Measurements from ENCODE around the gene ZDHHC15.
"Not testable (repeated sequence)": the region's sequence is repeated elsewhere in the genome, so short reads cannot be mapped to it uniquely, and the experiment has no call there.

The ZDHHC15 gene, protein sequence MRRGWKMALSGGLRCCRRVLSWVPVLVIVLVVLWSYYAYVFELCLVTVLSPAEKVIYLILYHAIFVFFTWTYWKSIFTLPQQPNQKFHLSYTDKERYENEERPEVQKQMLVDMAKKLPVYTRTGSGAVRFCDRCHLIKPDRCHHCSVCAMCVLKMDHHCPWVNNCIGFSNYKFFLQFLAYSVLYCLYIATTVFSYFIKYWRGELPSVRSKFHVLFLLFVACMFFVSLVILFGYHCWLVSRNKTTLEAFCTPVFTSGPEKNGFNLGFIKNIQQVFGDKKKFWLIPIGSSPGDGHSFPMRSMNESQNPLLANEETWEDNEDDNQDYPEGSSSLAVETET

GRCh38 chrX:75522565-75523431, at the start of gene ZDHHC15:
Gene ZDHHC15, minus strand, starts transcription at chrX:75523037. Its CDS starts 13 bp downstream, at chrX:75523024.
- DNase-seq (ENCODE audit: low read depth) = peak; percentile 25

GRCh38 chrX:75560544-75560943, 37.7 kb upstream of the ZDHHC15 start:
- not testable (repeated sequence) for DNase-seq (ENCODE audit: low read depth)

DNA sequence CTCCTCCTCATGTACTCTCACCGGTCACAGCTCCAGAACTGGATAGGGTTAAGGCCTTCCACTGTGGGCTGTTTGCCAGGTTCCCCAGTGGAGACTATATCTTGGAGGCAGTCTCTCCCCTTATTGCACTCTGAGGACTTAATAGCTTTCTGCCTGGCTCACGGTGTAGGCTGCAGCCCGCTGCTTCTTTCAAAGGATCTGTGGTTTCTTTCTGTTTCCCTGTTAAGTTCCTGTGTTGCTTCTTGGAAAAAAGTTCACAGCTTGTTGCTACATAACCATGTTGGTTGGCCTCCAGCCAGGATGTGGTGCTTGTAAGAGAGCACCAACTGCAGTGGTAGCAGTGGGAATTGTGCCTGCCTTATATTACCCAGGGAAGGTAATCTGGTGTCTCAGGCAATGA, 24.9 kb upstream of the ZDHHC15 start:
- DNase-seq (ENCODE audit: low read depth) = no peak

DNA sequence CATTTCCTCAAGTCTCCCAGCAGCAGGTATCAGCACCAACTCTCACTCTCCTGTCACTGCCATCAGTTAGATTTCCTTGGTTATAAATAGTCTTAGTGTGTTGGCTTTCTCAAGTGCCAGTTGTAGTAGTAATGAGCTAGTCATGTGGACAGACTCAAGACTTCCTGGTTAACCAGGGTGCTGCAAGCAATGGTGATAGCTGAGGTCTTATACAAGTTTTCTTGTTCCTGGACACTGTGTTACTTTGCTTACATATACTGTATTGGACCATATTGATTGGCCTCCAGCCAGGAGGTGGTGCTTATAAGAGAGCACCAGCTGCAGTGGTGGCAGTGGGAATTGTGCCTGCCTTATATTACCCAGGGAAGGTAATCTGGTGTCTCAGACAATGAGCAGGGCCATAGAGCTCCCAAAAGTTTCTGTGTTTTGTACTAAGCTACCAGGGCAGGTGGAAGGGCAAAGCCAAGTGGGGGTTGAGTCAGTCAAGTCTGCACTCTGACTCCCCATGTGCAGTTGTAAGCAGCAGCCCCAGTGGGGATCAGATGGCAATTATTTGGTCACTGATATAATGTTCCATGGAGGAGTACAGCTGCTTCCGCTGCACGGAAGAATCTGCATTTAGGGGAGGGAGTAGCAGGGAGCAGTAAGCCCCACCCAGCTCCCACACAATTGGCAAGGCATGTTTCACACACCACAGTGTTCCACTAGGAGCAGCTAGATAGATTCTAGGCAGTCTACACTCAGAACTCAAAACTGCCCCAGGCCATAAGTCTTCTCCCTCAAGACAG, 24.1 kb upstream of the ZDHHC15 start:
- DNase-seq (ENCODE audit: low read depth) = no peak

DNA sequence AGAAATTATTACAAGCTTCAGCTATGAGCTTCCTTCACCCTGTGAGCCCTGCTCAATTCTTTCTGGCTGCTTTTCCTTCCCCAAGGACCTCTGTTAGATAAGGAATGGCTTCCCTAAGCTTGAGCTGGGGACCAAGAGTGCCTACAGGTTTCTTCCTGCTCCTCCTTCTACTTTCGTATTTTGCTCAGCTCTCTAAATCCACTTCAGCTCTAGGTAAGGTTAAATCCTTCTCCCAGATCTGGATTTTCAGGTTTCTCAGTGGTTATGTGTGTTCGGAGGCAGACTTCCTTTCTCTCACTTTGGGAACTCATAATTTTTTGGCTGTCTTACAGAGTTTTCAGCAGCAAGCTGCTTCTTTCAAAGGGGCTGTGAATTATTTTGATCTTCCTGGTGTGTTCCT, 21.9 kb upstream of the ZDHHC15 start:
- no peak for DNase-seq (ENCODE audit: low read depth)

GRCh38 chrX:75483933-75484332, 38.9 kb downstream of the ZDHHC15 start:
- no peak for DNase-seq (ENCODE audit: low read depth)

DNA sequence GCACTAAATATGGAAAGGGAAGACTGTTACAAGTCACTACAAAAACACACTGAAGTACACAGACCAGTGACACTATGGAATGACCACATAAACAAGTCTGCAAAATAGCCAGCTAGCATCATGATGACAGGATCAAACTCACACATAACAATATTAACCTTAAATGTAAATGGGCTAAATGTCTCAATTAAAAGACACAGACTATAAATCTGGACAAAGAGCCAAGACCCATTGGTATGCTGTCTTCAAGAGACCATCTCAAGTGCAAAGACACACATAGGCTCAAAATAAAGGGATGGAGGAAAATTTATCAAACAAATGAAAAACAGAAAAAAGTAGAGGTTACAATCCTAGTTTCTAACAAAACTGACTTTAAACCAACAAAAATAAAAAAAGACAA, 61.1 kb downstream of the ZDHHC15 start:
- not testable (repeated sequence) for DNase-seq (ENCODE audit: low read depth)

GRCh38 chrX:75421688-75422230, 101.1 kb downstream of the ZDHHC15 start:
- DNase-seq (ENCODE audit: low read depth) = no peak

DNA sequence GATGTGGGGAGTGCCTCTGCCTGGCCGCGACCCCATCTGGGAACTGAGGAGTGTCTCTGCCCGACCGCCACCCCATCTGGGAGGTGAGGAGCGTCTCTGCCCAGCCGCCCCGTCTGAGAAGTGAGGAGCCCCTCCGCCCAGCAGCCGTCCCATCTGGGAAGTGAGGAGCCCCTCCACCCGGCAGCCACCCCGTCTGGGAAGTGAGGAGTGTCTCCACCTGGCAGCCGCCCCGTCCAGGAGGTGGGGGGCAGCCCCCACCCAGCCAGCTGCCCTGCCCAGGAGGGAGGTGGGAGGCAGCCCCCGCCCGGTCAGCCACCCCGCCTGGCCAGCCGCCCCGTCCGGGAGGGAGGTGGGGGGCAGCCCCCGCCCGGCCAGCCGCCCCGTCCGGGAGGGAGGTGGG, 115.7 kb downstream of the ZDHHC15 start:
- DNase-seq (ENCODE audit: low read depth) = not testable (repeated sequence)

DNA sequence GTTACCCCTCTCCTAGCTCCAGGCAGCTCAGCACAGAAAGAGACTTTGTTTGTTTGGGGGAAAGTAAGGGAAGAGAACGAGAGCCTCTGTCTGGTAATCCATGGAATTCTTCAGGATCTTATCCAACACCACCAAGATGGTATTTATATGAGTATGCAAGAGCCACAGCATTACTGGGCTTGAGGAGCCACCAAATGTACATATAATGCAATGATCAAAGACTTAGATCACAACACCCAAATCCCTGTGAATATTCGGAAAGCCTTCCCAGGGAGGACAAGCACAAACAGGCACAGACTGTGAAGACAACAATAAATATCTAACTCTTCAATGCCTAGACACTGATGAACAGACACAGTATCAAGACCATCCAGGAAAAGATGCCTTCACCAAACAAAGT, 132.4 kb downstream of the ZDHHC15 start:
- DNase-seq (ENCODE audit: low read depth) = no peak

GRCh38 chrX:75369721-75370120, 153.1 kb downstream of the ZDHHC15 start:
- no peak for DNase-seq (ENCODE audit: low read depth)

GRCh38 chrX:75366861-75367260, 156.0 kb downstream of the ZDHHC15 start:
- no peak for DNase-seq (ENCODE audit: low read depth)

DNA sequence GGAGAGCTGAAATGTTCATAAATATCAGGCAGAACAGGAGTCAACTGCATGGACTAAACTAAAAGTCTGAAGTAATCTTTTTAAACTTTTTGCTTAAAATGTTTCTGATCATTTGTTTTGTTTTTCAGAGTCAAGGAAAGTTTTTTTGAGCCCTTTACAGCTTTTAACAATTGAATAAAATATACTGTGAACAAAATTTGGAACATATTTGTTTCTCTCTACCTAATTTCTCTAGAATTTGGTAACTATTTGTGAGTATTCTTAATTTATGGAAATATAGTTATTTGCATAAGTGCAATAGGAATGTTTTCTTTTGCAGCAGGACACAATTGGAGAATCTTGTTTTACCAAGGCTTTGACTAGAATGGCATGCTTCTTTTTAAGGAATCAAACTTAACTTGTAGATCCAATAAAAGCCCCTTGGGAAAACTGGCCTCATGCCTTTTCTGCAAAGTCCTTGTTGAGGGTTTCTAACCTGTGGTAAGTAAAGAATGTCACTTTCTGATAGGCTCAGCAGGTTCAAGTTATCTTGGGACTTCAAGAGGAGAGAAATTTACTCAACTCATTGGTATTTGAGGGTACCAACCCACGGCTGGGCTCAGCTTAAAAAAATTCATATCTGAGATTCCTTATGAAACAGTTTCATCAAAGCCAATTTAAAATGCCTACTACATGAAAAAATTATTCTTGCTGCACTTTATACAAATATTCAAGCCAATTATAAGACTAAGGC, 157.4 kb downstream of the ZDHHC15 start:
- DNase-seq (ENCODE audit: low read depth) = no peak

- no peak for DNase-seq (ENCODE audit: low read depth)
These were observed 161.0 kb downstream of the ZDHHC15 start for GRCh38 chrX:75361788-75362187.

- not testable (repeated sequence) for DNase-seq (ENCODE audit: low read depth)
These were observed 174.2 kb downstream of the ZDHHC15 start for GRCh38 chrX:75348601-75349000.

- no peak for DNase-seq (ENCODE audit: low read depth)
These were observed 185.3 kb downstream of the ZDHHC15 start for GRCh38 chrX:75337525-75337924.

- DNase-seq (ENCODE audit: low read depth) = no peak
These were observed 187.7 kb downstream of the ZDHHC15 start for GRCh38 chrX:75335127-75335458.

- not testable (repeated sequence) for DNase-seq (ENCODE audit: low read depth)
These were observed 188.3 kb downstream of the ZDHHC15 start for GRCh38 chrX:75334407-75335126.

- no peak for DNase-seq (ENCODE audit: low read depth)
These were observed 195.2 kb downstream of the ZDHHC15 start for GRCh38 chrX:75327607-75328006.
